WERI-Rb-1 (cell line): ENCODE measurements around the gene SRBD1.

Source experiments
- DNase-seq: peaks from one replicate; pipeline ENCODE4 v3.0.0-alpha.2; 2020
- H3K27ac ChIP-seq: fragments of 250-450 bp; sonication (Bioruptor Pico); 2 replicates; pipeline ENCODE4 v1.5.1; 2020; ENCODE audit warnings: mild to moderate bottlenecking, moderate library complexity
- H3K27me3 ChIP-seq: fragments of 250-450 bp; sonication (Bioruptor Pico); 2 replicates; pipeline ENCODE4 v1.5.1; 2021; ENCODE audit warnings: mild to moderate bottlenecking, low read depth, moderate library complexity; ENCODE audit not compliant: insufficient read depth, severe bottlenecking
- H3K36me3 ChIP-seq: fragments of 250-450 bp; sonication (Bioruptor Pico); 2 replicates; pipeline ENCODE4 v1.5.1; 2020; ENCODE audit warnings: mild to moderate bottlenecking, moderate library complexity
- H3K4me3 ChIP-seq: 2 replicates; pipeline ENCODE4 v1.5.1; 2011; ENCODE audit warnings: low read depth, mild to moderate bottlenecking, control low read depth, low read length
- H3K9me3 ChIP-seq: fragments of 250-450 bp; sonication (Bioruptor Pico); 2 replicates; pipeline ENCODE4 v1.5.1; 2021; ENCODE audit warnings: mild to moderate bottlenecking, moderate library complexity; ENCODE audit not compliant: severe bottlenecking
- CTCF ChIP-seq: IDR thresholded peaks from 2 replicates; pipeline ENCODE4 v1.5.1; 2011; ENCODE audit warnings: low read depth, mild to moderate bottlenecking, control low read depth, inconsistent platforms, low read length

SRBD1 gene

GRCh38 chr2:45439788-45440773 lies 171.0 kb downstream of the SRBD1 start:
- Histone ChIP-seq H3K9me3 (no peaks in the 10 kb centered on the region), H3K27ac (no peak overlapping the region), H3K4me3 (no peak overlapping the region), H3K36me3 (no peaks in the 10 kb centered on the region), H3K27me3 (no peaks in the 10 kb centered on the region)
- no peak for TF ChIP-seq CTCF
- DNase-seq, result no peak

- DNase-seq, result no peak
- no peaks in the 10 kb centered on the region for H3K36me3 ChIP-seq
- H3K4me3 ChIP-seq, result no peak overlapping the region
- H3K27me3 ChIP-seq, result no peaks in the 10 kb centered on the region
- H3K27ac ChIP-seq, result no peak overlapping the region
- TF ChIP-seq CTCF, result no peak
- H3K9me3 ChIP-seq, result no peaks in the 10 kb centered on the region
These were observed 172.0 kb downstream of the SRBD1 start for GRCh38 chr2:45438872-45439665.

- no peak for TF ChIP-seq CTCF
- H3K4me3 ChIP-seq, result no peak overlapping the region
- no peak overlapping the region for H3K27ac ChIP-seq
- no peaks in the 10 kb centered on the region for H3K9me3 ChIP-seq
- H3K36me3 ChIP-seq, result no peaks in the 10 kb centered on the region
- no peak for DNase-seq
- no peaks in the 10 kb centered on the region for H3K27me3 ChIP-seq
These were observed 174.6 kb downstream of the SRBD1 start for GRCh38 chr2:45436456-45436855.

- no peaks in the 10 kb centered on the region for H3K9me3 ChIP-seq
- no peaks in the 10 kb centered on the region for H3K36me3 ChIP-seq
- H3K4me3 ChIP-seq, result no peak overlapping the region
- TF ChIP-seq CTCF, result no peak
- H3K27ac ChIP-seq, result no peak overlapping the region
- no peak for DNase-seq
- H3K27me3 ChIP-seq, result no peaks in the 10 kb centered on the region
These were observed 175.8 kb downstream of the SRBD1 start for GRCh38 chr2:45435316-45435715.

- no peak overlapping the region for H3K27ac ChIP-seq
- no peaks in the 10 kb centered on the region for H3K9me3 ChIP-seq
- no peak overlapping the region for H3K4me3 ChIP-seq
- no peaks in the 10 kb centered on the region for H3K27me3 ChIP-seq
- TF ChIP-seq CTCF, result no peak
- no peak for DNase-seq
- H3K36me3 ChIP-seq, result no peaks in the 10 kb centered on the region
These were observed 177.7 kb downstream of the SRBD1 start for GRCh38 chr2:45433363-45433762.
